ENCODE results near the gene TMEM270. TPM values are rescaled to one million over a fixed set of nuclear protein-coding genes. Genes with fewer than 3 reads are reported as not detected.

TMEM270 gene
- total RNA-seq, 1 experiment from 2014 or later: 1.1 TPM

DNA sequence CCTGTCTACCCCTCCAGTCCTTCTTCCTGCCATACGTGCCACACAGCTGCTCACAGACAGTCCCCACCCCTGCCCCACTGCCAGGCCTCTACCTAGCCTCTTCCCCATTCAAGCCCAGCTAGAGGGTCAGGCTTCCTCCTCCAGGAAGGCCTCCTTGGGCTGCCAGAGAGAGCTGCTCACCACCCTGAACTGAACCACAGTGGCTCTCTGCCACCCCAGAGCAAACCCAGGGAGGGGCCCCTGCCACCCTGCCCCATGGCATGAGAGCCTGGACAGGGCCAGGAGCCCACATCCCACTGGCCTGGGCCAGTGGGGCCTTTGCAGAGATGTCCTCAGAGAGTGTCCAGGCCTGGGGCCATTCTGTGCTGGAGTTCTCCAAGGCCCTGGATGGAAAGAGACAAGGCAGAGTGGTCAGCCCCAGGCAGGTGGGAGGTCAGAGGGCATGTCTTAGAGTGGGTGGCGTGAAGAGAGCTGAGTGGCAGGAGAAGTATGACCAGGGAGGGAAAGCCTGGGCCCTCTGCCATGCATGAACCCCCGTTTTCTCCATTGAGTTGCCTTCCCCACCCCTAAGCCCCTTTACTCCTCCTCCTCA lies 40.4 kb downstream of the TMEM270 start:
- no TSS peak for BruUV-seq (replicated peaks)

More for the DNA sequence above, 40.4 kb downstream of the TMEM270 start:
- Histone ChIP-seq H3K9me3 (ENCODE audit: control insufficient read depth in 1 of 2, insufficient read depth in 1 of 2, low read depth in 1 of 2, low read length in 2 of 2) (no peaks in the 10 kb centered on the region), H4K20me1 (ENCODE audit: insufficient read depth) (no peaks in the 10 kb centered on the region), H3K9ac (ENCODE audit: low read length) (no peak overlapping the region), H3K4me1 (ENCODE audit: control insufficient read depth in 1 of 2, insufficient read depth in 2 of 2, low read length in 2 of 2) (no peaks in the 10 kb centered on the region), H3K4me3 (replicated peaks in 1 of 2; ENCODE audit: low read depth in 1 of 2, low read length in 2 of 2) (no peak overlapping the region), H3K36me3 (ENCODE audit: control insufficient read depth in 1 of 2, insufficient read depth in 2 of 2, low read length in 2 of 2) (no peaks in the 10 kb centered on the region), H2AFZ (ENCODE audit: low read depth, low read length, poor library complexity, severe bottlenecking) (no peak overlapping the region), H3K9me2 (ENCODE audit: insufficient read depth) (no peaks in the 10 kb centered on the region), H3K27me3 (ENCODE audit: insufficient read depth, low read length) (no peaks in the 10 kb centered on the region), H3K4me2 (ENCODE audit: low read length) (no peak overlapping the region), H3K79me2 (ENCODE audit: insufficient read depth, low read length) (no peaks in the 10 kb centered on the region), H3K27ac (ENCODE audit: low read depth, low read length) (no peak overlapping the region)
- intact Hi-C loops (cut with micrococcal nuclease): no loop called here
- DNase-seq (ENCODE audit: low read depth, low spot score): no peak
- CTCF ChIA-PET: no interaction called here
- TF ChIP-seq TCF7L2 (IDR thresholded peaks at IDR 0.05; ENCODE audit: borderline replicate concordance, extremely low read depth, insufficient read depth, insufficient read length) (no peak), JUND (IDR thresholded peaks at IDR 0.05) (no peak), ZNF274 (IDR thresholded peaks at IDR 0.05; ENCODE audit: low read depth, low read length) (no peak), FOSL1 (IDR thresholded peaks at IDR 0.05; ENCODE audit: low read depth) (no peak), RAD21 (IDR thresholded peaks at IDR 0.05; ENCODE audit: low read depth) (no peak), CBX3 (IDR thresholded peaks at IDR 0.05; ENCODE audit: low read depth) (no peak), CEBPB (IDR thresholded peaks at IDR 0.05; ENCODE audit: low read depth) (no peak), EGR1 (IDR thresholded peaks at IDR 0.05; ENCODE audit: low read depth) (no peak), POLR2AphosphoS5 (IDR thresholded peaks at IDR 0.05; ENCODE audit: low read depth, low read length) (no peak)
- TF ChIP-seq, protein P1, sequence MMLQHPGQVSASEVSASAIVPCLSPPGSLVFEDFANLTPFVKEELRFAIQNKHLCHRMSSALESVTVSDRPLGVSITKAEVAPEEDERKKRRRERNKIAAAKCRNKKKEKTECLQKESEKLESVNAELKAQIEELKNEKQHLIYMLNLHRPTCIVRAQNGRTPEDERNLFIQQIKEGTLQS (IDR thresholded peaks at IDR 0.05): no peak
- TF ChIP-seq, protein P2, sequence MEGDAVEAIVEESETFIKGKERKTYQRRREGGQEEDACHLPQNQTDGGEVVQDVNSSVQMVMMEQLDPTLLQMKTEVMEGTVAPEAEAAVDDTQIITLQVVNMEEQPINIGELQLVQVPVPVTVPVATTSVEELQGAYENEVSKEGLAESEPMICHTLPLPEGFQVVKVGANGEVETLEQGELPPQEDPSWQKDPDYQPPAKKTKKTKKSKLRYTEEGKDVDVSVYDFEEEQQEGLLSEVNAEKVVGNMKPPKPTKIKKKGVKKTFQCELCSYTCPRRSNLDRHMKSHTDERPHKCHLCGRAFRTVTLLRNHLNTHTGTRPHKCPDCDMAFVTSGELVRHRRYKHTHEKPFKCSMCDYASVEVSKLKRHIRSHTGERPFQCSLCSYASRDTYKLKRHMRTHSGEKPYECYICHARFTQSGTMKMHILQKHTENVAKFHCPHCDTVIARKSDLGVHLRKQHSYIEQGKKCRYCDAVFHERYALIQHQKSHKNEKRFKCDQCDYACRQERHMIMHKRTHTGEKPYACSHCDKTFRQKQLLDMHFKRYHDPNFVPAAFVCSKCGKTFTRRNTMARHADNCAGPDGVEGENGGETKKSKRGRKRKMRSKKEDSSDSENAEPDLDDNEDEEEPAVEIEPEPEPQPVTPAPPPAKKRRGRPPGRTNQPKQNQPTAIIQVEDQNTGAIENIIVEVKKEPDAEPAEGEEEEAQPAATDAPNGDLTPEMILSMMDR (IDR thresholded peaks at IDR 0.05 in 2 of 3, conservative IDR thresholded peaks at IDR 0.05 in 1 of 3; ENCODE audit: borderline replicate concordance in 1 of 3, insufficient read depth in 1 of 3, low read depth in 2 of 3, low read length in 2 of 3): no peak
- TF ChIP-seq, protein P3, sequence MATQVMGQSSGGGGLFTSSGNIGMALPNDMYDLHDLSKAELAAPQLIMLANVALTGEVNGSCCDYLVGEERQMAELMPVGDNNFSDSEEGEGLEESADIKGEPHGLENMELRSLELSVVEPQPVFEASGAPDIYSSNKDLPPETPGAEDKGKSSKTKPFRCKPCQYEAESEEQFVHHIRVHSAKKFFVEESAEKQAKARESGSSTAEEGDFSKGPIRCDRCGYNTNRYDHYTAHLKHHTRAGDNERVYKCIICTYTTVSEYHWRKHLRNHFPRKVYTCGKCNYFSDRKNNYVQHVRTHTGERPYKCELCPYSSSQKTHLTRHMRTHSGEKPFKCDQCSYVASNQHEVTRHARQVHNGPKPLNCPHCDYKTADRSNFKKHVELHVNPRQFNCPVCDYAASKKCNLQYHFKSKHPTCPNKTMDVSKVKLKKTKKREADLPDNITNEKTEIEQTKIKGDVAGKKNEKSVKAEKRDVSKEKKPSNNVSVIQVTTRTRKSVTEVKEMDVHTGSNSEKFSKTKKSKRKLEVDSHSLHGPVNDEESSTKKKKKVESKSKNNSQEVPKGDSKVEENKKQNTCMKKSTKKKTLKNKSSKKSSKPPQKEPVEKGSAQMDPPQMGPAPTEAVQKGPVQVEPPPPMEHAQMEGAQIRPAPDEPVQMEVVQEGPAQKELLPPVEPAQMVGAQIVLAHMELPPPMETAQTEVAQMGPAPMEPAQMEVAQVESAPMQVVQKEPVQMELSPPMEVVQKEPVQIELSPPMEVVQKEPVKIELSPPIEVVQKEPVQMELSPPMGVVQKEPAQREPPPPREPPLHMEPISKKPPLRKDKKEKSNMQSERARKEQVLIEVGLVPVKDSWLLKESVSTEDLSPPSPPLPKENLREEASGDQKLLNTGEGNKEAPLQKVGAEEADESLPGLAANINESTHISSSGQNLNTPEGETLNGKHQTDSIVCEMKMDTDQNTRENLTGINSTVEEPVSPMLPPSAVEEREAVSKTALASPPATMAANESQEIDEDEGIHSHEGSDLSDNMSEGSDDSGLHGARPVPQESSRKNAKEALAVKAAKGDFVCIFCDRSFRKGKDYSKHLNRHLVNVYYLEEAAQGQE (IDR thresholded peaks at IDR 0.05; ENCODE audit: low read depth): no peak
- RAD21 ChIA-PET (ENCODE audit: low non-redundant PET in 1 of 2, low total read pairs in 2 of 2, uncharacterized antibody in 2 of 2, unreplicated experiment in 2 of 2): interaction anchor here in 1 of 2 experiments (0.6 kb wide), 1 partner anchor 75 kb away, joined by 3 read pairs; no protein-coding TSS in a partner anchor
- POLR2A ChIA-PET: no interaction called here
- no peak for ATAC-seq

Measured in HCT116 (cell line).